A549 (cell line): Measurements from ENCODE around the gene SEMA3C. TPM values are rescaled to one million over a fixed set of nuclear protein-coding genes. Genes with fewer than 3 reads are reported as not detected.
A peak's percentile ranks its signal among the peaks of the same experiment; 100 is the strongest.

ENCODE experiments used
- ATAC-seq, 2 experiments: fragments of 200-7000 bp in 1 of 2; fragments of >200 bp in 1 of 2; cut with Nextera tagmentation in 1 of 2; cut with Tn5 transposase in 1 of 2; 3 replicates each; pipeline versions ENCODE4 v1.8.0 to v1.9.1; 2018 to 2020; ENCODE audit warnings: mild to moderate bottlenecking in 1 of 2, moderate library complexity in 1 of 2
- CTCF ChIA-PET: fragments of 300-600 bp; sonication (Branson Sonifier 250); formaldehyde crosslinking; extraction: SDS; loops from one replicate; lab custom pipeline; 2021; ENCODE audit warnings: antibody characterized with exemption, inconsistent platforms; lab: Yijun Ruan, JAX
- POLR2A ChIA-PET: fragments of 350-600 bp; formaldehyde crosslinking; extraction: SDS; loops from one replicate; lab custom pipeline; 2021; ENCODE audit warnings: antibody characterized with exemption, inconsistent platforms; lab: Yijun Ruan, JAX
- DNase-seq, 2 experiments: peaks; one replicate each; pipeline versions ENCODE4 v3.0.0 to v3.0.0-alpha.2; 2011 to 2016; ENCODE audit warnings: low read depth in 1 of 2, low spot score in 1 of 2
- FAIRE-seq: peaks from 2 replicates; lab custom pipeline; 2011; peaks lifted over from hg19 to GRCh38; lab: Jason Lieb, UNC
- H3K27ac ChIP-seq, 2 experiments: fragments of >200 bp; sonication (Bioruptor Twin); formaldehyde crosslinking; 3 replicates each; pipeline ENCODE4 v1.5.1; 2016 to 2017
- H3K4me1 ChIP-seq: fragments of >200 bp; sonication (Bioruptor Twin); formaldehyde crosslinking; 3 replicates; pipeline ENCODE4 v1.6.1; 2016
- H3K4me2 ChIP-seq: fragments of >200 bp; sonication (Bioruptor Twin); formaldehyde crosslinking; 3 replicates; pipeline ENCODE4 v1.6.1; 2016
- H3K4me3 ChIP-seq: fragments of >200 bp; sonication (Bioruptor Twin); formaldehyde crosslinking; 3 replicates; pipeline ENCODE4 v1.5.1; 2016
- H3K9me3 ChIP-seq: fragments of >200 bp; sonication (Bioruptor Twin); formaldehyde crosslinking; 3 replicates; pipeline ENCODE4 v1.6.1; 2016
- BCL3 ChIP-seq: fragments of >200 bp; sonication (Bioruptor Twin); formaldehyde crosslinking; IDR thresholded peaks from 3 replicates; pipeline ENCODE4 v1.6.1; 2016
- BHLHE40 ChIP-seq: IDR thresholded peaks from 2 replicates; pipeline ENCODE4 v1.6.1; 2012; ENCODE audit warnings: low read depth, low read length, inconsistent platforms
- CBX2 ChIP-seq: fragments of 200-600 bp; sonication (generic); IDR thresholded peaks from 2 replicates; pipeline ENCODE4 v1.6.1; 2016; ENCODE audit warnings: low read depth, mild to moderate bottlenecking, borderline replicate concordance
- CHD2 ChIP-seq: fragments of 150-350 bp; IDR thresholded peaks from 2 replicates; pipeline ENCODE4 v1.6.1; 2014; ENCODE audit warnings: low read length; ENCODE audit not compliant: partially characterized antibody
- CHD4 ChIP-seq: fragments of 200-600 bp; sonication (generic); IDR thresholded peaks from 2 replicates; pipeline ENCODE4 v1.6.1; 2016; ENCODE audit warnings: antibody characterized with exemption, mild to moderate bottlenecking, borderline replicate concordance
- EHF ChIP-seq: fragments of 250-450 bp; sonication (Bioruptor Pico); IDR thresholded peaks from 2 replicates; pipeline ENCODE4 v1.5.0; 2020; ENCODE audit warnings: mild to moderate bottlenecking
- EP300 ChIP-seq, 2 experiments: fragments of >200 bp; sonication (Bioruptor Twin); formaldehyde crosslinking; IDR thresholded peaks; 2 replicates in 1 of 2; 3 replicates in 1 of 2; pipeline ENCODE4 v1.6.1; 2016 to 2017
- ESRRA ChIP-seq: fragments of 150-350 bp; IDR thresholded peaks from 2 replicates; pipeline ENCODE4 v1.6.1; 2014; ENCODE audit warnings: mild to moderate bottlenecking, low read length, borderline replicate concordance
- FOSL2 ChIP-seq, 2 experiments: fragments of 450-650 bp in 1 of 2; fragments of >200 bp in 1 of 2; sonication (Bioruptor Twin) in 1 of 2; formaldehyde crosslinking; IDR thresholded peaks; 2 replicates each; pipeline versions ENCODE4 v1.5.0 to v1.6.1; 2016 to 2020; ENCODE audit warnings: mild to moderate bottlenecking in 1 of 2, moderate library complexity in 1 of 2
- FOXS1 ChIP-seq: fragments of 250-450 bp; sonication (Bioruptor Pico); IDR thresholded peaks from 2 replicates; pipeline ENCODE4 v1.5.0; 2020; ENCODE audit warnings: mild to moderate bottlenecking, moderate library complexity
- GATA3 ChIP-seq: IDR thresholded peaks from 2 replicates; pipeline ENCODE4 v1.6.1; 2012; ENCODE audit warnings: borderline replicate concordance
- HDAC2 ChIP-seq: fragments of 200-600 bp; sonication (generic); IDR thresholded peaks from 2 replicates; pipeline ENCODE4 v1.6.1; 2016
- HES2 ChIP-seq: fragments of >200 bp; sonication (Bioruptor Twin); formaldehyde crosslinking; IDR thresholded peaks from 2 replicates; pipeline ENCODE4 v1.6.1; 2016
- HEYL ChIP-seq: fragments of 250-450 bp; sonication (Bioruptor Pico); IDR thresholded peaks from 2 replicates; pipeline ENCODE4 v1.8.0; 2021; ENCODE audit warnings: mild to moderate bottlenecking, moderate library complexity
- HOXB13 ChIP-seq: fragments of 250-450 bp; sonication (Bioruptor Pico); IDR thresholded peaks from 2 replicates; pipeline ENCODE4 v1.5.0; 2020; ENCODE audit warnings: low read depth, mild to moderate bottlenecking, moderate library complexity
- JUNB ChIP-seq: fragments of >200 bp; sonication (Bioruptor Twin); formaldehyde crosslinking; IDR thresholded peaks from 2 replicates; pipeline ENCODE4 v1.6.1; 2016
- KDM1A ChIP-seq: fragments of 200-600 bp; sonication (generic); IDR thresholded peaks from 2 replicates; pipeline ENCODE4 v1.6.1; 2016; ENCODE audit warnings: low read depth, mild to moderate bottlenecking
- KDM5A ChIP-seq: fragments of 200-600 bp; sonication (generic); IDR thresholded peaks from 2 replicates; pipeline ENCODE4 v1.6.1; 2016; ENCODE audit warnings: antibody characterized with exemption, mild to moderate bottlenecking
- MAFK ChIP-seq: fragments of 450-650 bp; IDR thresholded peaks from 2 replicates; pipeline ENCODE4 v1.6.1; 2014; ENCODE audit not compliant: partially characterized antibody
- MYC ChIP-seq: IDR thresholded peaks from 2 replicates; pipeline ENCODE4 v1.6.1; 2012; ENCODE audit warnings: mild to moderate bottlenecking, inconsistent platforms, low read length, improper control_type of control experiment, borderline replicate concordance
- NFE2L2 ChIP-seq: fragments of 150-350 bp; conservative IDR thresholded peaks from 2 replicates; pipeline ENCODE4 v1.6.1; 2014; ENCODE audit warnings: low read length
- NR3C1 ChIP-seq: fragments of >200 bp; sonication (Bioruptor Twin); formaldehyde crosslinking; IDR thresholded peaks from 3 replicates; pipeline ENCODE4 v1.6.1; 2017
- POLR2A ChIP-seq: IDR thresholded peaks from 2 replicates; pipeline ENCODE4 v1.6.1; 2012; ENCODE audit warnings: mild to moderate bottlenecking, low read length
- POLR2AphosphoS2 ChIP-seq: conservative IDR thresholded peaks from 2 replicates; pipeline ENCODE4 v1.6.1; 2012; ENCODE audit warnings: low read length, improper control_type of control experiment, inconsistent platforms
- RARB ChIP-seq: fragments of 250-450 bp; sonication (Bioruptor Pico); IDR thresholded peaks from 2 replicates; pipeline ENCODE4 v1.8.0; 2021; ENCODE audit warnings: mild to moderate bottlenecking, moderate library complexity
- REST ChIP-seq: fragments of 200-600 bp; sonication (generic); IDR thresholded peaks from 2 replicates; pipeline ENCODE4 v1.6.1; 2016; ENCODE audit warnings: antibody characterized with exemption, mild to moderate bottlenecking, moderate library complexity
- RFX5 ChIP-seq: fragments of 450-650 bp; IDR thresholded peaks from 2 replicates; pipeline ENCODE4 v1.7.1; 2014; ENCODE audit warnings: antibody characterized with exemption, mild to moderate bottlenecking, moderate library complexity
- SMC3 ChIP-seq: fragments of >200 bp; sonication (Bioruptor Twin); formaldehyde crosslinking; IDR thresholded peaks from 3 replicates; pipeline ENCODE4 v1.6.1; 2018; ENCODE audit warnings: inconsistent platforms
- TP53 ChIP-seq: fragments of 250-450 bp; sonication (Bioruptor Pico); IDR thresholded peaks from 2 replicates; pipeline ENCODE4 v1.5.0; 2021; ENCODE audit warnings: mild to moderate bottlenecking, moderate library complexity
- ZFP36 ChIP-seq: fragments of 450-650 bp; IDR thresholded peaks from 2 replicates; pipeline ENCODE4 v1.6.1; 2014; ENCODE audit warnings: borderline replicate concordance; ENCODE audit not compliant: partially characterized antibody
- WGBS: methylation state at CpG from one replicate; pipeline ENCODE4 v1.1.6; 2017; ENCODE audit errors: missing lambda C conversion rate; 5-methylcytosine and 5-hydroxymethylcytosine counted together
- polyA plus RNA-seq, 4 experiments: library from polyadenylated mRNA; depleted of rRNA in 3 of 4; stranded (reverse); fragments of >200 nt; fragmentation: RNase III in 1 of 4; extraction: RNeasy Plus Mini Kit Qiagen cat#74134 plus additional on column Dnase treatment in 1 of 4; gene quantifications; 2 replicates in 3 of 4; 3 replicates in 1 of 4; pipeline ENCODE4 v1.2.3, GENCODE V29; 2011 to 2017
- TF ChIP-seq, protein P1 (sequence below): IDR thresholded peaks from 2 replicates; pipeline ENCODE4 v1.6.1; 2012; ENCODE audit warnings: low read depth, borderline replicate concordance
- TF ChIP-seq, protein P2 (sequence below): fragments of >200 bp; sonication (Bioruptor Twin); formaldehyde crosslinking; IDR thresholded peaks from 3 replicates; pipeline ENCODE4 v1.5.1; 2016
- TF ChIP-seq, protein P3 (sequence below): IDR thresholded peaks from 2 replicates; pipeline ENCODE4 v1.6.1; 2012

SEMA3C gene
- polyA plus RNA-seq, 2 of the 4 experiments (the other 2 are of a cell fraction) = 78.1 to 212 TPM

DNA sequence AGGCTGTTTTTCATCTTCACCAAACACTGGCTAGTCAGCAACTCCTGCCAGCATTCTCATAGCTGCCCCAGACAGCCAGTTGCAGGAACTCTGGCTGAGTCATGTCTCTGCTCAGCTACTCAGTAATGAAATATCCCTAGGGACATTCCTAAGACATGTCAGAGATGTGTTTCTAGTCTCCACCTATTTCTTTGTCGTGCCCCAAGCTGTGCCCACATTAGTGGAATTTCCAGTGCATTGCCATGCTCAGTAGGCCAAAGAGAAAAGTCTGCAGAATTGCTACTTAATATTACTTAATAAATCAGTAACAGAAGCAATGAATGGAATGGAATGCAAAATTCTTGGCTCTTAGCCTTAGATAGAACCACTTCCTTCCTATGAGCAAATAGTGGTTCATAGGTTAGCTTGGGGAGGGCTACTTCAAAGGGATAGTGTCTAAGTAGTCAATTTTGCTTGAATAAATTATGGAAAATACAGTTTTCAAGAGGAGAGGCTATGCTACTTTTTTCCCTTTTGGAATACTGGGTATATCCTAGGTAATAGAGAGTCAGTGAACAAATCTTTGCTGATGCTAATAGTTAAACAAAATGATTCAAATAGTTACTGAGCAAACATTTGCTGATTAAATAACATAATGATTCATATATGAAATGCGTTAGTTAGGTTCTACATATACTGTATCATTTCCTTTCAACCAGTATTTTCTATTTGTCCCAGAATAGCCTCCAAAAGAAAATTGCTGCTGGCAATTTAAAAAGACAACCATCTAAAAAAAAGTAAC is 23.6 kb upstream of the SEMA3C start:
- H3K4me1 ChIP-seq = peaks cover 30% of the 10 kb centered on the region
- ATAC-seq (peak; percentile 97 to 98), DNase-seq (peak; percentile 98 to 99), FAIRE-seq (peak; percentile 100)
- peak overlapping the region; percentile 78 for H3K4me2 ChIP-seq
- POLR2A ChIA-PET = interaction anchor here (0.6 to 5.2 kb wide), 4 partner anchors 23 to 231 kb away, joined by 4 to 73 read pairs (median 6); partner anchors contain the start of gene SEMA3C
- WGBS = under 1% methylated on average over 2 of the region's 2 CpGs
- H3K4me3 ChIP-seq = no peak overlapping the region
- CTCF ChIA-PET = interaction anchor here (0.8 to 1.5 kb wide), 5 partner anchors 13 to 515 kb away, joined by 3 to 5 read pairs (median 4); no protein-coding TSS in a partner anchor
- peaks cover 4% of the 10 kb centered on the region; the same call in 1 of the 3 replicates for H3K9me3 ChIP-seq
- peak overlapping the region; percentile 88 to 98 for H3K27ac ChIP-seq
- TF ChIP-seq SMC3 (peak; percentile 42; the same call in 2 of the 3 replicates), CHD2 (no peak), HDAC2 (no peak), JUNB (peak; percentile 97), MAFK (peak; percentile 97), BHLHE40 (no peak), NFE2L2 (peak; percentile 41; the same call in 1 of the 2 replicates), TP53 (CRISPR knock-in tag) (no peak), BCL3 (peak; percentile 96), EP300 (IDR thresholded peaks at IDR 0.05) (peak; percentile 94 to 99), CBX2 (no peak), HOXB13 (CRISPR knock-in tag) (no peak), GATA3 (peak; percentile 97), CHD4 (no peak), NR3C1 (no peak), RFX5 (no peak), ESRRA (no peak), POLR2AphosphoS2 (no peak), HEYL (no peak), FOXS1 (CRISPR knock-in tag) (no peak), KDM1A (no peak), ZFP36 (no peak), HES2 (peak; percentile 89), KDM5A (no peak), POLR2A (no peak), EHF (CRISPR knock-in tag) (no peak), MYC (no peak), RARB (CRISPR knock-in tag) (no peak), REST (no peak), FOSL2 (IDR thresholded peaks at IDR 0.05) (peak; percentile 94), FOSL2 (CRISPR knock-in tag; IDR thresholded peaks at IDR 0.05) (peak; percentile 94)
- TF ChIP-seq, protein P1, sequence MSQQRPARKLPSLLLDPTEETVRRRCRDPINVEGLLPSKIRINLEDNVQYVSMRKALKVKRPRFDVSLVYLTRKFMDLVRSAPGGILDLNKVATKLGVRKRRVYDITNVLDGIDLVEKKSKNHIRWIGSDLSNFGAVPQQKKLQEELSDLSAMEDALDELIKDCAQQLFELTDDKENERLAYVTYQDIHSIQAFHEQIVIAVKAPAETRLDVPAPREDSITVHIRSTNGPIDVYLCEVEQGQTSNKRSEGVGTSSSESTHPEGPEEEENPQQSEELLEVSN = peak; percentile 66; the same call in 1 of the 2 replicates
- TF ChIP-seq, protein P2, sequence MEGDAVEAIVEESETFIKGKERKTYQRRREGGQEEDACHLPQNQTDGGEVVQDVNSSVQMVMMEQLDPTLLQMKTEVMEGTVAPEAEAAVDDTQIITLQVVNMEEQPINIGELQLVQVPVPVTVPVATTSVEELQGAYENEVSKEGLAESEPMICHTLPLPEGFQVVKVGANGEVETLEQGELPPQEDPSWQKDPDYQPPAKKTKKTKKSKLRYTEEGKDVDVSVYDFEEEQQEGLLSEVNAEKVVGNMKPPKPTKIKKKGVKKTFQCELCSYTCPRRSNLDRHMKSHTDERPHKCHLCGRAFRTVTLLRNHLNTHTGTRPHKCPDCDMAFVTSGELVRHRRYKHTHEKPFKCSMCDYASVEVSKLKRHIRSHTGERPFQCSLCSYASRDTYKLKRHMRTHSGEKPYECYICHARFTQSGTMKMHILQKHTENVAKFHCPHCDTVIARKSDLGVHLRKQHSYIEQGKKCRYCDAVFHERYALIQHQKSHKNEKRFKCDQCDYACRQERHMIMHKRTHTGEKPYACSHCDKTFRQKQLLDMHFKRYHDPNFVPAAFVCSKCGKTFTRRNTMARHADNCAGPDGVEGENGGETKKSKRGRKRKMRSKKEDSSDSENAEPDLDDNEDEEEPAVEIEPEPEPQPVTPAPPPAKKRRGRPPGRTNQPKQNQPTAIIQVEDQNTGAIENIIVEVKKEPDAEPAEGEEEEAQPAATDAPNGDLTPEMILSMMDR = no peak
- TF ChIP-seq, protein P3, sequence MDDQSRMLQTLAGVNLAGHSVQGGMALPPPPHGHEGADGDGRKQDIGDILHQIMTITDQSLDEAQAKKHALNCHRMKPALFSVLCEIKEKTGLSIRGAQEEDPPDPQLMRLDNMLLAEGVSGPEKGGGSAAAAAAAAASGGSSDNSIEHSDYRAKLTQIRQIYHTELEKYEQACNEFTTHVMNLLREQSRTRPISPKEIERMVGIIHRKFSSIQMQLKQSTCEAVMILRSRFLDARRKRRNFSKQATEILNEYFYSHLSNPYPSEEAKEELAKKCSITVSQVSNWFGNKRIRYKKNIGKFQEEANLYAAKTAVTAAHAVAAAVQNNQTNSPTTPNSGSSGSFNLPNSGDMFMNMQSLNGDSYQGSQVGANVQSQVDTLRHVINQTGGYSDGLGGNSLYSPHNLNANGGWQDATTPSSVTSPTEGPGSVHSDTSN = peak; percentile 80
